ENCODE data around the gene FNDC10.
A peak's percentile ranks its signal among the peaks of the same experiment; 100 is the strongest.

The FNDC10 gene

DNA sequence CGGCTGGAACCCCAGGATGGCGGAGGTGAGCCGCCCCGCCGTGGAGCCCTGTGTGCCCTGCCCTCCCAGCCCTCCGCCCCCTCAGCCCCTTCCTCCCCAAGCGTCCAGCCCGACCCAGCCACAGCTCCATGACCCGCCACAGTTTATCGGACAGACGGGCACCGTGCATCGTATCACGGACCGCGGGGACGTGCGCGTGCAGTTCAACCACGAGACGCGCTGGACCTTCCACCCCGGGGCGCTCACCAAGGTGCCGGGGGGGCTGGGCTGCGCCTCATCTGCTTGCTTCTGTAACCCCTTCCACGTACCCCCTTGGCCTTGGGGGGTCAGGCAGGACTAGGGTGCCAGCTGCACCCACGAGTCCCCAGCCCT, 25.5 kb upstream of the FNDC10 start:
- H3K27me3 Mint-ChIP-seq (ENCODE audit: low read depth): no peaks in the 10 kb centered on the region
- H3K36me3 Mint-ChIP-seq (ENCODE audit: low read depth): no peaks in the 10 kb centered on the region
- H3K4me1 Mint-ChIP-seq: no peaks in the 10 kb centered on the region
- H3K4me3 Mint-ChIP-seq: no peak overlapping the region
- H3K27ac Mint-ChIP-seq: no peak overlapping the region
- TF ChIP-seq, protein P1, sequence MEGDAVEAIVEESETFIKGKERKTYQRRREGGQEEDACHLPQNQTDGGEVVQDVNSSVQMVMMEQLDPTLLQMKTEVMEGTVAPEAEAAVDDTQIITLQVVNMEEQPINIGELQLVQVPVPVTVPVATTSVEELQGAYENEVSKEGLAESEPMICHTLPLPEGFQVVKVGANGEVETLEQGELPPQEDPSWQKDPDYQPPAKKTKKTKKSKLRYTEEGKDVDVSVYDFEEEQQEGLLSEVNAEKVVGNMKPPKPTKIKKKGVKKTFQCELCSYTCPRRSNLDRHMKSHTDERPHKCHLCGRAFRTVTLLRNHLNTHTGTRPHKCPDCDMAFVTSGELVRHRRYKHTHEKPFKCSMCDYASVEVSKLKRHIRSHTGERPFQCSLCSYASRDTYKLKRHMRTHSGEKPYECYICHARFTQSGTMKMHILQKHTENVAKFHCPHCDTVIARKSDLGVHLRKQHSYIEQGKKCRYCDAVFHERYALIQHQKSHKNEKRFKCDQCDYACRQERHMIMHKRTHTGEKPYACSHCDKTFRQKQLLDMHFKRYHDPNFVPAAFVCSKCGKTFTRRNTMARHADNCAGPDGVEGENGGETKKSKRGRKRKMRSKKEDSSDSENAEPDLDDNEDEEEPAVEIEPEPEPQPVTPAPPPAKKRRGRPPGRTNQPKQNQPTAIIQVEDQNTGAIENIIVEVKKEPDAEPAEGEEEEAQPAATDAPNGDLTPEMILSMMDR (IDR thresholded peaks at IDR 0.05; ENCODE audit: unreplicated experiment in 3 of 3): no peak
- H3K9me3 Mint-ChIP-seq: no peaks in the 10 kb centered on the region

DNA sequence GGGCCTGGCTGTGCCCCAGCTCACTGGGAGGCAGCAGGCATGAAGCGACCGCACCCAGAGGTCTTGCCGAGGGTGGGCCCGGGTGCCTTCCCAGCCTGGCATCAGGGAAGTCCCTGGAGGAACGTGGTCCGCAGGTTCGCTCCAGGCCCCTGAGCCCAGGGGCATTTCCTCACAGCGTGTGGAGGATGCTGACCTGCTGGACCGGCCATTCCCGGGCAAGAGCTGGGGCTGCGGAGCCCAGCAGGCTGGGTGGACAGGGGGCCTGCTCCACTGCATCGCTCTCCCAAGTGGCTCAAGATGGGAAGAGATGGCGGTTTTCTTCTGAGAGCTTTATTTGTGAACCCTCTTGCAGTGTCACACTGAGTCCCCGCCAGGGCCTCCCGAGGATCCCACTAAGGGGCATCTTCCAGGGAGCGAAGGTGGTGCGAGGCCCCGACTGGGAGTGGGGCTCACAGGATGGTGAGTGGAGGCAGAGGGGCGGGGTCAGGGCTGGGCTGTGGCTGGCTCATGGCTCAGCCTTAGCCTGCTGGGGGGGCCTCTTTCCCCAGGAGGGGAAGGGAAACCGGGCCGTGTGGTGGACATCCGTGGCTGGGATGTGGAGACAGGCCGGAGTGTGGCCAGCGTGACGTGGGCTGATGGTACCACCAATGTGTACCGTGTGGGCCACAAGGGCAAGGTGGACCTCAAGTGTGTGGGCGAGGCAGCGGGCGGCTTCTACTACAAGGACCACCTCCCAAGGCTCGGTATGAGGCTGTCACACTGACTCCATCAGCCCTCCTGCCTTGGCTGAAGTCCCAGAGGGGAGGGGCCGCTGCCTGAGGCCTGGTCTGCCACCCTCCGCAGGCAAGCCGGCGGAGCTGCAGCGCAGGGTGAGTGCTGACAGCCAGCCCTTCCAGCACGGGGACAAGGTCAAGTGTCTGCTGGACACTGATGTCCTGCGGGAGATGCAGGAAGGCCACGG, 24.8 kb upstream of the FNDC10 start:
- Mint-ChIP-seq H3K4me1 (no peaks in the 10 kb centered on the region), H3K36me3 (ENCODE audit: low read depth) (no peaks in the 10 kb centered on the region), H3K27ac (no peak overlapping the region), H3K27me3 (ENCODE audit: low read depth) (no peaks in the 10 kb centered on the region), H3K9me3 (no peaks in the 10 kb centered on the region), H3K4me3 (no peak overlapping the region)
- TF ChIP-seq, protein P1 (IDR thresholded peaks at IDR 0.05; ENCODE audit: unreplicated experiment in 3 of 3): no peak

DNA sequence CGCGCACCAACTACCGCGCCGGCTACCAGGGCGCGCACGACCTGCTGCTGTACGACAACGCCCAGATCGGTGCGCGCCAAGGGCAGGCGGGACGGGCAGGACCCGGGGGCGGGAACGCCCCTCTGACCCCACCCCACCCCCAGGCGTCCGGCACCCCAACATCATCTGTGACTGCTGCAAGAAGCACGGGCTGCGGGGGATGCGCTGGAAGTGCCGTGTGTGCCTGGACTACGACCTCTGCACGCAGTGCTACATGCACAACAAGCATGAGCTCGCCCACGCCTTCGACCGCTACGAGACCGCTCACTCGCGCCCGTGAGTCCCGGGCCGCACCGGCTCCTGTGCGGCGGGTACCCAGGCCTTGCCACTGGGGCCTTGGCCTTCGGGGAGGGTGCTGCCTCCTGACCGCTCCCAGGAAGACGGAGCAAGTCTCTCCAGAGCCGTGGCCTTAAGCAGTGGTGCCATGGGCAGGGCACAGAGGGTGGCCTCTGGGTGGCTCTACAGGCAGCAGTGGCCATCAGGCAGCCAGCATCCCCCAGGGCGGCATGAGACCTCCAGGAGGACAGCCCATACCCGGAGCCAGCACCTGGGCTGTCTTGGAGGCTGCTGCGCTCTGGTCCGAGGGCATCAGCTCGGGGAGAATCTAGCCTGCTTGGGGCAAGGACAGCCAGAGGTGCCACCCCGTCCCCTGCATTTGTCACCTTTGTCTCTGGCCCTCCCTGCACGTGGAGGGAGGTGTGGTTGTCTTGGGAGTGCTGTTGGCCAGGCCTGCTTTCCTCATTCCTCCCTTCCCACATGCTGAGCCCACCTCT, 23.9 kb upstream of the FNDC10 start:
- no peaks in the 10 kb centered on the region for H3K9me3 Mint-ChIP-seq
- no peaks in the 10 kb centered on the region for H3K27me3 Mint-ChIP-seq (ENCODE audit: low read depth)
- H3K27ac Mint-ChIP-seq: no peak overlapping the region
- no peak overlapping the region for H3K4me3 Mint-ChIP-seq
- TF ChIP-seq, protein P1 (IDR thresholded peaks at IDR 0.05; ENCODE audit: unreplicated experiment in 3 of 3): no peak
- H3K36me3 Mint-ChIP-seq (ENCODE audit: low read depth): no peaks in the 10 kb centered on the region
- H3K4me1 Mint-ChIP-seq: no peaks in the 10 kb centered on the region

DNA sequence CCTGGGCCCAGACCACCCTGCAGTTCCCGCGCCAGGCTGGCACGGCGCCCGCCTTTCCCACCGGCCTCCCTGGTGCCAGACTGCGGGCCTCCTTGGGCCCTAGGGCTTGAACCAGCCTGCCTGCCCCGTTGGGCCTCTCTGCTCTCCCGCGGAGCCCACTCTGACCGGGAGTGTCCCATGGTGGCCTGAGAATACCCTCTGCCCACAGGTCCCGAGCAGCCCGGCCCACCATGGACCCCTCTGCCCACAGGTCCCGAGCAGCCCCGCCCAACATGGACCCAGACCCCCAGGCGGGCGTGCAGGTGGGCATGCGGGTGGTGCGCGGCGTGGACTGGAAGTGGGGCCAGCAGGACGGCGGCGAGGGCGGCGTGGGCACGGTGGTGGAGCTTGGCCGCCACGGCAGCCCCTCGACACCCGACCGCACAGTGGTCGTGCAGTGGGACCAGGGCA, 23.3 kb upstream of the FNDC10 start:
- Mint-ChIP-seq H3K4me1 (no peaks in the 10 kb centered on the region), H3K9me3 (no peaks in the 10 kb centered on the region), H3K4me3 (no peak overlapping the region), H3K36me3 (ENCODE audit: low read depth) (no peaks in the 10 kb centered on the region), H3K27me3 (ENCODE audit: low read depth) (no peaks in the 10 kb centered on the region), H3K27ac (no peak overlapping the region)
- TF ChIP-seq, protein P1 (IDR thresholded peaks at IDR 0.05; ENCODE audit: unreplicated experiment in 3 of 3): no peak

DNA sequence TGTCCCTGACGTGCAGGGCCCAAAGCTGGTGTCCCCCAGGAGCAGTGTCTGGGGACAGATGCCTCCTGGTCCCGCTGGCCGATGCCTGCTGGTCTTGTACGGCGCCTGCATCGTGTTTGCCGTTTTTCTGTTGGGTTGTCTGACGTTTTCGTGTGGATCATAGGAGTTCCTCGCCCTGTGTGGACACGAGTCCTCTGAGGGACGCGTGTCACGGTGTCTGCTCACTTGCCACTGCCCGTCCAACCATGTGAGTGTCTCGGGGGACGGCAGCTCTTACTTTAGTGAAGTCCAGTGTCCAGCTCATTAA, 22.8 kb upstream of the FNDC10 start:
- H3K4me1 Mint-ChIP-seq: no peaks in the 10 kb centered on the region
- no peak overlapping the region for H3K27ac Mint-ChIP-seq
- H3K27me3 Mint-ChIP-seq (ENCODE audit: low read depth): no peaks in the 10 kb centered on the region
- TF ChIP-seq, protein P1 (IDR thresholded peaks at IDR 0.05; ENCODE audit: unreplicated experiment in 3 of 3): no peak
- H3K4me3 Mint-ChIP-seq: peak overlapping the region in 2 of 3 experiments; percentile 11 to 63
- H3K36me3 Mint-ChIP-seq (ENCODE audit: low read depth): no peaks in the 10 kb centered on the region
- H3K9me3 Mint-ChIP-seq: no peaks in the 10 kb centered on the region

Measured in nephron (organoid).